ENCODE measurements around the gene OSBPL6.

DNA sequence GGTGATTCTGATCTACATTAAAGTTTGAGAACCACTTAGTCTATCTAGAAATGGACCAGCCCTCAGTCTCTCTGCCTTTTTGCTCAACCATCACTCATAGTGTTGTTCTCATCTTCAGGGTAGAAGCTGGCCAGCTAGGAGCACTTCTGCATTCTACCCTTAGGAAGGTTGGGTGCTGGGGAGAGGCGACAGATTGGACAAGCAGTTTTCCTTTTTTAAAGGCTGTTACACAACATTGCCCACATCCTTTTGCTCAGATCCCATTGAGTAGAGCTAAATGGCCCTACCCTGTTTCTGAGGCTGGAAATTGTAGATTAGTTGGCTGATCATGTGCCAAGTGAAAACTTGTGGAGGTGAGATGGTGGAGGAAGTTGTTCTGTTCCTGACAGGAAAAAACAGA is 35.6 kb downstream of the OSBPL6 start:
- TF ChIP-seq CTCF (IDR thresholded peaks at IDR 0.05) (no peak), POLR2A (IDR thresholded peaks at IDR 0.05) (no peak)

Measured in esophagus squamous epithelium (tissue), 4 donors.